GM13976 (cell line): ENCODE measurements around the gene IQCF5.

ENCODE experiments used
- DNase-seq: peaks from one replicate; pipeline ENCODE4 v3.0.0; 2012; ENCODE audit warnings: low spot score
- in situ Hi-C: fragments of 300-500 bp; cut with MboI; formaldehyde crosslinking; loops from one replicate; pipeline ENCODE4 v1.12.0; 2022; ENCODE audit warnings: low sequenced_read_pairs, mixed read lengths, inconsistent platforms; ENCODE audit not compliant: unreplicated experiment
- TF ChIP-seq, protein P1 (sequence below): IDR thresholded peaks from 2 replicates; pipeline ENCODE4 v1.5.1; 2012; ENCODE audit warnings: borderline replicate concordance, mild to moderate bottlenecking; ENCODE audit not compliant: insufficient read depth; ENCODE audit errors: extremely low read depth, missing control alignments, control extremely low read depth

Gene IQCF5

DNA sequence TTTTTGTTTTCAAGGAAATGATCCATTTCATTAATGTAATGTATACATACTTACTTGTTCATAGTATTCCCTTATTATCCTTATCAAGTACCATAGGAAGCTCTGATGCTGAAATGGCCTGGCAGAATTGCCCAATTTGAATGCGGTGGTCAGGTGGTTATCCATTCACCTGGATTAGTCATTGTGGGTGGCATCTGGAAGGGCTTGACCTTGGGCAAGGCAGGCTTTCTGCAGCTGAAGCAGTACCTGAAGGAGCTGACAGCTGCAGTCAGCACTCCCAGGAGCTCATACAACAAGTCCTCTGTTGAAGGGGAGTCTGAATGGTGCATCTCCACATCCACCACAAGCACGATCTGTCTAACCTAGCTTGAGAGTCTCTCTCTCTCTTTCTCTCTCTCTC, 12.2 kb upstream of the IQCF5 start:
- TF ChIP-seq, protein P1, sequence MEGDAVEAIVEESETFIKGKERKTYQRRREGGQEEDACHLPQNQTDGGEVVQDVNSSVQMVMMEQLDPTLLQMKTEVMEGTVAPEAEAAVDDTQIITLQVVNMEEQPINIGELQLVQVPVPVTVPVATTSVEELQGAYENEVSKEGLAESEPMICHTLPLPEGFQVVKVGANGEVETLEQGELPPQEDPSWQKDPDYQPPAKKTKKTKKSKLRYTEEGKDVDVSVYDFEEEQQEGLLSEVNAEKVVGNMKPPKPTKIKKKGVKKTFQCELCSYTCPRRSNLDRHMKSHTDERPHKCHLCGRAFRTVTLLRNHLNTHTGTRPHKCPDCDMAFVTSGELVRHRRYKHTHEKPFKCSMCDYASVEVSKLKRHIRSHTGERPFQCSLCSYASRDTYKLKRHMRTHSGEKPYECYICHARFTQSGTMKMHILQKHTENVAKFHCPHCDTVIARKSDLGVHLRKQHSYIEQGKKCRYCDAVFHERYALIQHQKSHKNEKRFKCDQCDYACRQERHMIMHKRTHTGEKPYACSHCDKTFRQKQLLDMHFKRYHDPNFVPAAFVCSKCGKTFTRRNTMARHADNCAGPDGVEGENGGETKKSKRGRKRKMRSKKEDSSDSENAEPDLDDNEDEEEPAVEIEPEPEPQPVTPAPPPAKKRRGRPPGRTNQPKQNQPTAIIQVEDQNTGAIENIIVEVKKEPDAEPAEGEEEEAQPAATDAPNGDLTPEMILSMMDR, result no peak
- in situ Hi-C loops, result no loop called here
- DNase-seq, result no peak

DNA sequence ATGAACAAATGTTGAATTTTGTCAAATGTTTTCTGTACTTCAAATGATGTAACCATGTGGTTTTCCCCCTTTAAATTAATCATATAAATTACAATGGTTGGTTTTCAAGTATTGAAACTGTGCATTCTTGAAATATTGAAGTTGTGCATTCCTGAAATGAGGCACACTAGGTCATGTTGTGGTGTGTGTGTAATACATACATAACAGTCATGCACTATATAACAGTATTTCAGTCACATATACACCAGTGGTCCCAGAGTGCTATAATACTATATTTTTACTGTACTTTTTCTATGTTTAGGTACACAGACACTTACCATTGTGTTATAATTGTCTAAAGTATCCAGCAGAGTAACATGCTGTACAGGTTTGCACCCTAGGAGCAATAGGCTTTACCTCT, 11.0 kb upstream of the IQCF5 start:
- in situ Hi-C loops, result no loop called here
- DNase-seq, result no peak
- TF ChIP-seq, protein P1, result no peak

DNA sequence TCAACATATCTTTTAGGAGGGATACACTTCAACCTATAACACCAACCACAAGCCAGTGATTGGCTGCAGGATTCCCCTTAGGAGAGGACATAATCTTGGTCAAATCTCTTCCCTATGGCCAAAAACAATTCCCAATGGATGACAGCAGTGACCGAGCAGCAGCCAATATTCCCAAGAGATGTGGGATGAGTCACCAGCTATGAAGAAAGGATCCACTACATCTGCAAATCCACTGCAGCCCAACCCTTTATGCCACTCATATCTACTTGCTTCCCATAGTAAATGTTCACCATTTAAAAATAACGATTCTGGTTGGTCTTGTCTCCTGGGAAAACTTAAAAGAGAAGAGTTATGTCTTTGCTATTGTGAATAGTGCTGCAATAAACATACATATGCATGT, 4.5 kb upstream of the IQCF5 start:
- TF ChIP-seq, protein P1, result no peak
- no peak for DNase-seq
- in situ Hi-C loops, result no loop called here

DNA sequence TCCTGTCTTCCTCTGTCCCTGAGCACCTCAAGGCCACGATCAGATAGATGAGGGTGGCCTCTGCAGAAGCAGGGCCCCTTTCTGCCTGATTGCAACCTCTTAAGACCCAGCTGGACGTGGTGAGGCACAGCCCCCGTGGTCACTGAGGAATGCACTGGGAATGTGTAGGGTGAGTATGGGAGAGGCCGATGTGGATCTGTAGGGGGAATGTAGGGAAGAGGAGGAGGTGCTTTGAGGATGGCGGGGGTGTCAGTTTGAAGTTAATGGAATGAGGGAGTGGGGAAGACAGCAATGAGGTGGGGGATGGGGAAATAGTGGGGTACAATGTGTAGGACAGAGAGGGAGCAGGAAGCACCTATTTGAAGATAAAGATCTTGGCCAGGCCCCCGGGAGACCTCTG, 785 bp upstream of the IQCF5 start:
- in situ Hi-C loops, result no loop called here
- TF ChIP-seq, protein P1, result no peak
- DNase-seq, result no peak

DNA sequence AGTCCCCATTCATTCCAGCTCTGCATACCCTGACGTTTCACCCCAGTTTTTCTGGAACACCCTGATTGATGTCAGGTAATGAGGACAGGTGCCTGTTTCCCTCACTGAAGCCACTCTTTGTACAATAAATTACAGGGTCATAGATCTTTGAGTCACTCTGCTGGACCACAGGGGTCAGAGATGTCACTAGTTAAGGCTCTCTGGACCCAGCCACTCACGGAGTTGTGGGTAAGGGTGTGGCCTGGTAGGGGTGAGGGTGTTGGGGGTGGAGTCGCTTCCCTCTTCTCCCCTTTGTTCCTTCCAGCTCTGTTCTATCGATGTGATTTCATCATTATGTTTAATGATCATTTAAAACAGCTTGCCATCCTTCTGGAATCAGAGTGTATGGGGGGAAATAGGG, 512 bp downstream of the IQCF5 start:
- TF ChIP-seq, protein P1, result no peak
- DNase-seq, result no peak
- in situ Hi-C loops, result no loop called here

DNA sequence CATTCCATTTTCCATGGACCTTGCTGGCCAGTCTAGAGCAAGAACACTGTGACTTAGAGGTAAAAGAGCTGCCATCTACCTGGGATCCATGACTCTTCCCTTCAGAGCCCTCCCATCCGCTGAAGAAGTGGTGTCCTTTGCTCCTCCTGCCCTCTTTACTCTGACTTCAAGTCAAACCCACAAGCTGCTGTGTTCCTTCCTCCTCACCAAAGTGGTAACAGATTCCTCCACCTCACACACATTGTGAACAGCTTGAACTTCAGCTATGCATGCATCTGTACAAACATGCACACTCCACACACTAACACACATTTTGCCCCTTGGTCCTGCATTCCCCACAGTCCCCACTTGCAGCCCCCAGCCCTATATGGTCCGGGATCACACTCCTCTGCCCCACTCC, 990 bp downstream of the IQCF5 start:
- in situ Hi-C loops, result no loop called here
- DNase-seq, result no peak
- TF ChIP-seq, protein P1, result no peak

DNA sequence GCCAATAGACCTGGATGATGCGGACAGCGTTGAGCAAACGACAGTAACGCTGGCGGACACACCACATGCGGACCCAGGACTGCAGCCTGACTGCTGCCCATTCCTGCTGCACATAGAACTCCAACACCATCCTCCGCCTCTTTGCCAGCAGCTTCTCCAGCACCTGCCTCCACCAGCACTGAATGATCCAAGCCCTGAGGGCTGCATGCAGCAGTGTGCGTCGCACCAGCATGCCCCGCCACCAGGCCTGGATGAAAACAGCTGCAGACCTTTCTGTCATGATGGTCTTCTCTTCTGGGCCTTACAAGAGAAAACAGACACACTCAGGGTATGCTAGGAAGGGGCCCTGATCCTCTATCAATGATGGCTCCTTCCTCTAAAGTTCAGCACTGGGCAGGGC, 1.5 kb downstream of the IQCF5 start:
- in situ Hi-C loops, result no loop called here
- no peak for DNase-seq
- TF ChIP-seq, protein P1, result no peak
